GM23338 (cell line): Measurements from ENCODE around the gene TRUB1. TPM values are rescaled to one million over a fixed set of nuclear protein-coding genes. Genes with fewer than 3 reads are reported as not detected.
A peak's percentile ranks its signal among the peaks of the same experiment; 100 is the strongest.

Experiments
- ATAC-seq: fragments of 200-7000 bp; cut with Tn5 transposase; 3 replicates; pipeline ENCODE4 v1.9.1; 2020
- DNase-seq: peaks from one replicate; pipeline ENCODE4 v3.0.0-alpha.2; 2015; ENCODE audit warnings: low spot score
- H2AFZ ChIP-seq: fragments of 200-600 bp; sonication (generic); 2 replicates; pipeline ENCODE4 v1.8.0; 2016; ENCODE audit warnings: antibody characterized with exemption, mild to moderate bottlenecking, moderate library complexity
- H3F3A ChIP-seq: fragments of 200-600 bp; sonication (generic); replicated peaks from 2 replicates; pipeline ENCODE4 v1.8.0; 2017; ENCODE audit warnings: antibody characterized with exemption, mixed run types, low read depth
- H3K27ac ChIP-seq: fragments of 200-600 bp; sonication (generic); 2 replicates; pipeline ENCODE4 v1.6.1; 2016; ENCODE audit warnings: low read depth
- H3K27me3 ChIP-seq: fragments of 200-600 bp; sonication (generic); 2 replicates; pipeline ENCODE4 v1.8.0; 2016; ENCODE audit warnings: mild to moderate bottlenecking, mixed run types, moderate library complexity; ENCODE audit not compliant: insufficient read depth
- H3K36me3 ChIP-seq: fragments of 200-600 bp; sonication (generic); 2 replicates; pipeline ENCODE4 v1.8.0; 2016; ENCODE audit warnings: mild to moderate bottlenecking; ENCODE audit not compliant: insufficient read depth
- H3K4me1 ChIP-seq: fragments of 200-600 bp; sonication (generic); 2 replicates; pipeline ENCODE4 v1.8.0; 2016; ENCODE audit warnings: mild to moderate bottlenecking, moderate library complexity; ENCODE audit not compliant: insufficient read depth
- H3K4me2 ChIP-seq: fragments of 200-600 bp; sonication (generic); 2 replicates; pipeline ENCODE4 v1.7.1; 2017; ENCODE audit warnings: mixed run types
- H3K4me3 ChIP-seq: fragments of 200-600 bp; sonication (generic); 2 replicates; pipeline ENCODE4 v1.6.1; 2016; ENCODE audit warnings: mixed run types
- H3K79me2 ChIP-seq: fragments of 200-600 bp; sonication (generic); replicated peaks from 2 replicates; pipeline ENCODE4 v1.8.0; 2017; ENCODE audit warnings: mild to moderate bottlenecking; ENCODE audit not compliant: insufficient read depth
- H3K9me2 ChIP-seq: fragments of 200-600 bp; sonication (generic); 2 replicates; pipeline ENCODE4 v1.8.0; 2017; ENCODE audit not compliant: insufficient read depth
- H4K20me1 ChIP-seq: fragments of 200-600 bp; sonication (generic); replicated peaks from 2 replicates; pipeline ENCODE4 v1.8.0; 2017; ENCODE audit warnings: mild to moderate bottlenecking; ENCODE audit not compliant: insufficient read depth
- H3K27ac Mint-ChIP-seq: 2 replicates; pipeline ENCODE4 v1.8.0; 2020; ENCODE audit warnings: inconsistent platforms, mild to moderate bottlenecking, moderate library complexity, mixed read lengths
- H3K27me3 Mint-ChIP-seq: 3 replicates; pipeline ENCODE4 v1.8.0; 2022; ENCODE audit warnings: low read depth, mild to moderate bottlenecking, moderate library complexity, mixed read lengths, inconsistent platforms; ENCODE audit not compliant: insufficient read depth, poor library complexity
- H3K36me3 Mint-ChIP-seq: 3 replicates; pipeline ENCODE4 v1.8.0; 2021; ENCODE audit warnings: low read depth, mild to moderate bottlenecking, inconsistent platforms, moderate library complexity, mixed read lengths
- H3K4me1 Mint-ChIP-seq: 3 replicates; pipeline ENCODE4 v1.8.0; 2020; ENCODE audit warnings: mild to moderate bottlenecking, inconsistent platforms, mixed read lengths
- H3K4me3 Mint-ChIP-seq: 3 replicates; pipeline ENCODE4 v1.8.0; 2021; ENCODE audit warnings: moderate library complexity, mild to moderate bottlenecking, inconsistent platforms, mixed read lengths
- H3K9me3 Mint-ChIP-seq: 3 replicates; pipeline ENCODE4 v1.8.0; 2020; ENCODE audit warnings: moderate library complexity, mild to moderate bottlenecking, inconsistent platforms, mixed read lengths
- CREB1 ChIP-seq: fragments of 250-450 bp; sonication (Bioruptor Pico); IDR thresholded peaks from 2 replicates; pipeline ENCODE4 v1.5.0; 2020; ENCODE audit warnings: low read depth, mild to moderate bottlenecking, moderate library complexity
- EZH2 ChIP-seq: fragments of 200-600 bp; sonication (generic); IDR thresholded peaks from one replicate; pipeline ENCODE4 v1.8.0; 2017; ENCODE audit warnings: antibody characterized with exemption, mild to moderate bottlenecking, low read depth; ENCODE audit not compliant: unreplicated experiment
- EZH2phosphoT487 ChIP-seq: fragments of 200-600 bp; sonication (generic); IDR thresholded peaks from one replicate; pipeline ENCODE4 v1.8.1; 2018; ENCODE audit warnings: antibody characterized with exemption; ENCODE audit not compliant: unreplicated experiment
- JUNB ChIP-seq: IDR thresholded peaks from one replicate; pipeline ENCODE4 v1.6.1; 2016; ENCODE audit warnings: antibody characterized with exemption; ENCODE audit not compliant: unreplicated experiment
- NANOG ChIP-seq: IDR thresholded peaks from 2 replicates; pipeline ENCODE4 v1.6.1; 2016; ENCODE audit warnings: antibody characterized with exemption, borderline replicate concordance
- POLR2AphosphoS5 ChIP-seq: IDR thresholded peaks from 2 replicates; pipeline ENCODE4 v1.6.1; 2016; ENCODE audit warnings: antibody characterized with exemption, low read depth
- STAT1 ChIP-seq: IDR thresholded peaks from one replicate; pipeline ENCODE4 v1.6.1; 2016; ENCODE audit warnings: antibody characterized with exemption; ENCODE audit not compliant: unreplicated experiment
- ZNF114 ChIP-seq: fragments of 250-450 bp; sonication (Bioruptor Pico); IDR thresholded peaks from 2 replicates; pipeline ENCODE4 v1.5.0; 2020; ENCODE audit warnings: mild to moderate bottlenecking, moderate library complexity
- ZNF331 ChIP-seq: fragments of 250-450 bp; sonication (Bioruptor Pico); IDR thresholded peaks from 2 replicates; pipeline ENCODE4 v1.5.0; 2020; ENCODE audit warnings: low read depth, mild to moderate bottlenecking, moderate library complexity
- polyA plus RNA-seq: library from polyadenylated mRNA; unstranded; fragments of >200 nt; fragmentation: Nextera tagmentation; extraction: Ambion mirVana; gene quantifications from 2 replicates; pipeline ENCODE4 v1.2.1, GENCODE V29; 2016
- total RNA-seq: library from RNA; depleted of rRNA; stranded (reverse); fragments of >200 nt; shearing (Covaris generic); gene quantifications from 2 replicates; pipeline ENCODE4 v1.2.3, GENCODE V29; 2014
- TF ChIP-seq, protein P1 (sequence below): fragments of 250-450 bp; sonication (Bioruptor Pico); IDR thresholded peaks from 2 replicates; pipeline ENCODE4 v1.5.0; 2020; ENCODE audit warnings: mild to moderate bottlenecking, moderate library complexity
- TF ChIP-seq, protein P2 (sequence below): IDR thresholded peaks from one replicate; pipeline ENCODE4 v1.6.1; 2018; ENCODE audit warnings: antibody characterized with exemption; ENCODE audit not compliant: unreplicated experiment
- TF ChIP-seq, protein P3 (sequence below): IDR thresholded peaks from 2 replicates; pipeline ENCODE4 v1.6.1; 2016; ENCODE audit warnings: antibody characterized with exemption
- TF ChIP-seq, protein P4 (sequence below), 2 experiments: fragments of 200-600 bp in 1 of 2; sonication (generic) in 1 of 2; conservative IDR thresholded peaks; 2 replicates each; pipeline versions ENCODE4 v1.5.1 to v1.6.1; 2016 to 2017; ENCODE audit warnings: antibody characterized with exemption in 2 of 2, low read depth in 2 of 2, mild to moderate bottlenecking in 2 of 2, moderate library complexity in 1 of 2

TRUB1 gene
- total and polyA plus RNA-seq, 2 experiments from 2014 or later = 15.5 to 34.5 TPM

DNA sequence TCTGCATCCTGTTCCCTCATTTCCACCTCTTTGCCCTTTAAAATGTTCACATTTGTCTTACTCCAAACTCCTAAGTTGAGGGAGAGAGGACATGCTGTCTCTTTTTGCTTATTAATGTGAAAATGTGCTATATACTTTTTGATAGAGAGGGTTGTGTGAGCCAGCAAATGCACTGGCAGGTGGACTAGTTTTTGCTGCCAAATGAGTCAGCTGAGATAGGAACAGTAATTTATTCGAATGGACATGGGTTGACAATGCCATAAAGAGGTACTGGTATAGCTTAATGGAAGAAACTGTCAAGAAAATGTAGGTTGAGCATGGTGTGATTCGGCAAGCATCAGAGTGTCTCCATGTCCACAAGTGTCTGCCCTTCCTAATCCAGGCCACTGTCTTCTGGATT is 9.2 kb upstream of the TRUB1 start:
- Histone ChIP-seq H3K27ac (no peak overlapping the region), H3K79me2 (no peaks in the 10 kb centered on the region), H3K4me3 (no peak overlapping the region), H3F3A (no peaks in the 10 kb centered on the region), H3K4me1 (no peaks in the 10 kb centered on the region), H3K36me3 (no peaks in the 10 kb centered on the region), H2AFZ (0 out of 2 replicates have a peak overlapping the region, but pooled peaks have one; percentile 14), H3K9me2 (no peaks in the 10 kb centered on the region), H3K27me3 (no peaks in the 10 kb centered on the region), H3K4me2 (no peak overlapping the region), H4K20me1 (no peaks in the 10 kb centered on the region)
- H3K4me1 Mint-ChIP-seq = no peaks in the 10 kb centered on the region
- TF ChIP-seq, protein P1, sequence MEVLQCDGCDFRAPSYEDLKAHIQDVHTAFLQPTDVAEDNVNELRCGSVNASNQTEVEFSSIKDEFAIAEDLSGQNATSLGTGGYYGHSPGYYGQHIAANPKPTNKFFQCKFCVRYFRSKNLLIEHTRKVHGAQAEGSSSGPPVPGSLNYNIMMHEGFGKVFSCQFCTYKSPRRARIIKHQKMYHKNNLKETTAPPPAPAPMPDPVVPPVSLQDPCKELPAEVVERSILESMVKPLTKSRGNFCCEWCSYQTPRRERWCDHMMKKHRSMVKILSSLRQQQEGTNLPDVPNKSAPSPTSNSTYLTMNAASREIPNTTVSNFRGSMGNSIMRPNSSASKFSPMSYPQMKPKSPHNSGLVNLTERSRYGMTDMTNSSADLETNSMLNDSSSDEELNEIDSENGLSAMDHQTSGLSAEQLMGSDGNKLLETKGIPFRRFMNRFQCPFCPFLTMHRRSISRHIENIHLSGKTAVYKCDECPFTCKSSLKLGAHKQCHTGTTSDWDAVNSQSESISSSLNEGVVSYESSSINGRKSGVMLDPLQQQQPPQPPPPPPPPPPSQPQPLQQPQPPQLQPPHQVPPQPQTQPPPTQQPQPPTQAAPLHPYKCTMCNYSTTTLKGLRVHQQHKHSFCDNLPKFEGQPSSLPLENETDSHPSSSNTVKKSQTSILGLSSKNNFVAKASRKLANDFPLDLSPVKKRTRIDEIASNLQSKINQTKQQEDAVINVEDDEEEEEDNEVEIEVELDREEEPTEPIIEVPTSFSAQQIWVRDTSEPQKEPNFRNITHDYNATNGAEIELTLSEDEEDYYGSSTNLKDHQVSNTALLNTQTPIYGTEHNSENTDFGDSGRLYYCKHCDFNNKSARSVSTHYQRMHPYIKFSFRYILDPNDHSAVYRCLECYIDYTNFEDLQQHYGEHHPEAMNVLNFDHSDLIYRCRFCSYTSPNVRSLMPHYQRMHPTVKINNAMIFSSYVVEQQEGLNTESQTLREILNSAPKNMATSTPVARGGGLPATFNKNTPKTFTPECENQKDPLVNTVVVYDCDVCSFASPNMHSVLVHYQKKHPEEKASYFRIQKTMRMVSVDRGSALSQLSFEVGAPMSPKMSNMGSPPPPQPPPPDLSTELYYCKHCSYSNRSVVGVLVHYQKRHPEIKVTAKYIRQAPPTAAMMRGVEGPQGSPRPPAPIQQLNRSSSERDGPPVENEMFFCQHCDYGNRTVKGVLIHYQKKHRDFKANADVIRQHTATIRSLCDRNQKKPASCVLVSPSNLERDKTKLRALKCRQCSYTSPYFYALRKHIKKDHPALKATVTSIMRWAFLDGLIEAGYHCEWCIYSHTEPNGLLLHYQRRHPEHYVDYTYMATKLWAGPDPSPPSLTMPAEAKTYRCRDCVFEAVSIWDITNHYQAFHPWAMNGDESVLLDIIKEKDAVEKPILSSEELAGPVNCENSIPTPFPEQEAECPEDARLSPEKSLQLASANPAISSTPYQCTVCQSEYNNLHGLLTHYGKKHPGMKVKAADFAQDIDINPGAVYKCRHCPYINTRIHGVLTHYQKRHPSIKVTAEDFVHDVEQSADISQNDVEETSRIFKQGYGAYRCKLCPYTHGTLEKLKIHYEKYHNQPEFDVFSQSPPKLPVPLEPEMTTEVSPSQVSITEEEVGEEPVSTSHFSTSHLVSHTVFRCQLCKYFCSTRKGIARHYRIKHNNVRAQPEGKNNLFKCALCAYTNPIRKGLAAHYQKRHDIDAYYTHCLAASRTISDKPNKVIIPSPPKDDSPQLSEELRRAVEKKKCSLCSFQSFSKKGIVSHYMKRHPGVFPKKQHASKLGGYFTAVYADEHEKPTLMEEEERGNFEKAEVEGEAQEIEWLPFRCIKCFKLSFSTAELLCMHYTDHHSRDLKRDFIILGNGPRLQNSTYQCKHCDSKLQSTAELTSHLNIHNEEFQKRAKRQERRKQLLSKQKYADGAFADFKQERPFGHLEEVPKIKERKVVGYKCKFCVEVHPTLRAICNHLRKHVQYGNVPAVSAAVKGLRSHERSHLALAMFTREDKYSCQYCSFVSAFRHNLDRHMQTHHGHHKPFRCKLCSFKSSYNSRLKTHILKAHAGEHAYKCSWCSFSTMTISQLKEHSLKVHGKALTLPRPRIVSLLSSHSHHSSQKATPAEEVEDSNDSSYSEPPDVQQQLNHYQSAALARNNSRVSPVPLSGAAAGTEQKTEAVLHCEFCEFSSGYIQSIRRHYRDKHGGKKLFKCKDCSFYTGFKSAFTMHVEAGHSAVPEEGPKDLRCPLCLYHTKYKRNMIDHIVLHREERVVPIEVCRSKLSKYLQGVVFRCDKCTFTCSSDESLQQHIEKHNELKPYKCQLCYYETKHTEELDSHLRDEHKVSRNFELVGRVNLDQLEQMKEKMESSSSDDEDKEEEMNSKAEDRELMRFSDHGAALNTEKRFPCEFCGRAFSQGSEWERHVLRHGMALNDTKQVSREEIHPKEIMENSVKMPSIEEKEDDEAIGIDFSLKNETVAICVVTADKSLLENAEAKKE (CRISPR knock-in tag) = no peak
- TF ChIP-seq, protein P2, sequence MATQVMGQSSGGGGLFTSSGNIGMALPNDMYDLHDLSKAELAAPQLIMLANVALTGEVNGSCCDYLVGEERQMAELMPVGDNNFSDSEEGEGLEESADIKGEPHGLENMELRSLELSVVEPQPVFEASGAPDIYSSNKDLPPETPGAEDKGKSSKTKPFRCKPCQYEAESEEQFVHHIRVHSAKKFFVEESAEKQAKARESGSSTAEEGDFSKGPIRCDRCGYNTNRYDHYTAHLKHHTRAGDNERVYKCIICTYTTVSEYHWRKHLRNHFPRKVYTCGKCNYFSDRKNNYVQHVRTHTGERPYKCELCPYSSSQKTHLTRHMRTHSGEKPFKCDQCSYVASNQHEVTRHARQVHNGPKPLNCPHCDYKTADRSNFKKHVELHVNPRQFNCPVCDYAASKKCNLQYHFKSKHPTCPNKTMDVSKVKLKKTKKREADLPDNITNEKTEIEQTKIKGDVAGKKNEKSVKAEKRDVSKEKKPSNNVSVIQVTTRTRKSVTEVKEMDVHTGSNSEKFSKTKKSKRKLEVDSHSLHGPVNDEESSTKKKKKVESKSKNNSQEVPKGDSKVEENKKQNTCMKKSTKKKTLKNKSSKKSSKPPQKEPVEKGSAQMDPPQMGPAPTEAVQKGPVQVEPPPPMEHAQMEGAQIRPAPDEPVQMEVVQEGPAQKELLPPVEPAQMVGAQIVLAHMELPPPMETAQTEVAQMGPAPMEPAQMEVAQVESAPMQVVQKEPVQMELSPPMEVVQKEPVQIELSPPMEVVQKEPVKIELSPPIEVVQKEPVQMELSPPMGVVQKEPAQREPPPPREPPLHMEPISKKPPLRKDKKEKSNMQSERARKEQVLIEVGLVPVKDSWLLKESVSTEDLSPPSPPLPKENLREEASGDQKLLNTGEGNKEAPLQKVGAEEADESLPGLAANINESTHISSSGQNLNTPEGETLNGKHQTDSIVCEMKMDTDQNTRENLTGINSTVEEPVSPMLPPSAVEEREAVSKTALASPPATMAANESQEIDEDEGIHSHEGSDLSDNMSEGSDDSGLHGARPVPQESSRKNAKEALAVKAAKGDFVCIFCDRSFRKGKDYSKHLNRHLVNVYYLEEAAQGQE = no peak
- TF ChIP-seq EZH2phosphoT487 = no peak
- no peak for TF ChIP-seq ZNF331 (CRISPR knock-in tag)
- TF ChIP-seq, protein P3, sequence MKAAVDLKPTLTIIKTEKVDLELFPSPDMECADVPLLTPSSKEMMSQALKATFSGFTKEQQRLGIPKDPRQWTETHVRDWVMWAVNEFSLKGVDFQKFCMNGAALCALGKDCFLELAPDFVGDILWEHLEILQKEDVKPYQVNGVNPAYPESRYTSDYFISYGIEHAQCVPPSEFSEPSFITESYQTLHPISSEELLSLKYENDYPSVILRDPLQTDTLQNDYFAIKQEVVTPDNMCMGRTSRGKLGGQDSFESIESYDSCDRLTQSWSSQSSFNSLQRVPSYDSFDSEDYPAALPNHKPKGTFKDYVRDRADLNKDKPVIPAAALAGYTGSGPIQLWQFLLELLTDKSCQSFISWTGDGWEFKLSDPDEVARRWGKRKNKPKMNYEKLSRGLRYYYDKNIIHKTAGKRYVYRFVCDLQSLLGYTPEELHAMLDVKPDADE = no peak
- TF ChIP-seq JUNB = no peak
- no peak for TF ChIP-seq CREB1 (CRISPR knock-in tag)
- TF ChIP-seq STAT1 = no peak
- TF ChIP-seq EZH2 = no peak
- no peak for TF ChIP-seq NANOG
- TF ChIP-seq, protein P4, sequence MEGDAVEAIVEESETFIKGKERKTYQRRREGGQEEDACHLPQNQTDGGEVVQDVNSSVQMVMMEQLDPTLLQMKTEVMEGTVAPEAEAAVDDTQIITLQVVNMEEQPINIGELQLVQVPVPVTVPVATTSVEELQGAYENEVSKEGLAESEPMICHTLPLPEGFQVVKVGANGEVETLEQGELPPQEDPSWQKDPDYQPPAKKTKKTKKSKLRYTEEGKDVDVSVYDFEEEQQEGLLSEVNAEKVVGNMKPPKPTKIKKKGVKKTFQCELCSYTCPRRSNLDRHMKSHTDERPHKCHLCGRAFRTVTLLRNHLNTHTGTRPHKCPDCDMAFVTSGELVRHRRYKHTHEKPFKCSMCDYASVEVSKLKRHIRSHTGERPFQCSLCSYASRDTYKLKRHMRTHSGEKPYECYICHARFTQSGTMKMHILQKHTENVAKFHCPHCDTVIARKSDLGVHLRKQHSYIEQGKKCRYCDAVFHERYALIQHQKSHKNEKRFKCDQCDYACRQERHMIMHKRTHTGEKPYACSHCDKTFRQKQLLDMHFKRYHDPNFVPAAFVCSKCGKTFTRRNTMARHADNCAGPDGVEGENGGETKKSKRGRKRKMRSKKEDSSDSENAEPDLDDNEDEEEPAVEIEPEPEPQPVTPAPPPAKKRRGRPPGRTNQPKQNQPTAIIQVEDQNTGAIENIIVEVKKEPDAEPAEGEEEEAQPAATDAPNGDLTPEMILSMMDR (conservative IDR thresholded peaks at IDR 0.05; ENCODE audit: low read depth in 2 of 2) = no peak
- no peak for TF ChIP-seq POLR2AphosphoS5
- TF ChIP-seq ZNF114 = no peak
- no peaks in the 10 kb centered on the region for H3K27me3 Mint-ChIP-seq
- H3K9me3 Mint-ChIP-seq = peaks cover 12% of the 10 kb centered on the region
- H3K27ac Mint-ChIP-seq = no peak overlapping the region
- DNase-seq (no peak), ATAC-seq (no peak)
- no peak overlapping the region for H3K4me3 Mint-ChIP-seq
- H3K36me3 Mint-ChIP-seq = no peaks in the 10 kb centered on the region; the same call in 2 of the 3 replicates
